Loucy (cell line): ENCODE results near the gene JPH4.

Experiments used
- EZH2phosphoT487 ChIP-seq: fragments of 200-600 bp; IDR thresholded peaks from 2 replicates; pipeline ENCODE4 v1.6.1; 2018; ENCODE audit warnings: antibody characterized with exemption, mild to moderate bottlenecking, moderate library complexity, borderline replicate concordance
- TF ChIP-seq, protein P1 (sequence below): fragments of 200-600 bp; sonication (generic); conservative IDR thresholded peaks from 2 replicates; pipeline ENCODE4 v1.5.1; 2014; ENCODE audit warnings: mild to moderate bottlenecking, antibody characterized with exemption, low read length

DNA sequence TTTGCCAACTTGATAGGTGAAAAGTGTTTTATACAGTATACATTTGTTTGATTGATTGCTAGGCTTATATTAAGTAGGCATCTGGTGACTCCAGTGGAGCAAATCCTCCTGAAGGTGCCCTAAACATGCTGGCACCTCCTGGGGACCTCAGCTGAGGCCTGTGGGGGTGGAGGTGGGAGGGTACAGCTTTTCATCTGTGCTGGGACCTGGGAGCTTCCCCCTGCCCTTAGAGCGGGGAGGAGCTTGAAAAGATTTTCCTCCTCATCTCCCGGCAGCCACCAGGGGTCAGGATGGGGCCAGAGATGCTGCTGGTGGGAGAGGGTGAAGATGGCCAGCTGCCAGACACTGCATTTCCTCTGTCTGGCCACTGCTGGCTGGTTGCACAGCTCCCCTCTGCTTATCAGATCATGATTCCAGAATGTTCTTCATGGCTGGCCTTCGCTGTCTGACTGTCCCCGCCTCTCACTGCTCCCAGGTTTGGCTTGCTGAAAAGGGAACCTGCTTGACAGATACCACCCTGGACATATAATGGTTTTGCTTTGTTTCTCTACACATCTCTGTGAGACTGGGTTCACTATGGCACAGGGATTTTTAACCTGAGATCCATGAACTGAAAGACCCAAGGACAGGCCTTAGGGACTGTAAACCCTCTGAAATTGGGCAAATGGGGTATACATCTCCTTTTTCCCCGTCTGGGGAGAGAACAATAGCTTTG lies 10.5 kb upstream of the JPH4 start:
- TF ChIP-seq, protein P1, sequence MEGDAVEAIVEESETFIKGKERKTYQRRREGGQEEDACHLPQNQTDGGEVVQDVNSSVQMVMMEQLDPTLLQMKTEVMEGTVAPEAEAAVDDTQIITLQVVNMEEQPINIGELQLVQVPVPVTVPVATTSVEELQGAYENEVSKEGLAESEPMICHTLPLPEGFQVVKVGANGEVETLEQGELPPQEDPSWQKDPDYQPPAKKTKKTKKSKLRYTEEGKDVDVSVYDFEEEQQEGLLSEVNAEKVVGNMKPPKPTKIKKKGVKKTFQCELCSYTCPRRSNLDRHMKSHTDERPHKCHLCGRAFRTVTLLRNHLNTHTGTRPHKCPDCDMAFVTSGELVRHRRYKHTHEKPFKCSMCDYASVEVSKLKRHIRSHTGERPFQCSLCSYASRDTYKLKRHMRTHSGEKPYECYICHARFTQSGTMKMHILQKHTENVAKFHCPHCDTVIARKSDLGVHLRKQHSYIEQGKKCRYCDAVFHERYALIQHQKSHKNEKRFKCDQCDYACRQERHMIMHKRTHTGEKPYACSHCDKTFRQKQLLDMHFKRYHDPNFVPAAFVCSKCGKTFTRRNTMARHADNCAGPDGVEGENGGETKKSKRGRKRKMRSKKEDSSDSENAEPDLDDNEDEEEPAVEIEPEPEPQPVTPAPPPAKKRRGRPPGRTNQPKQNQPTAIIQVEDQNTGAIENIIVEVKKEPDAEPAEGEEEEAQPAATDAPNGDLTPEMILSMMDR: peak; percentile 90
- no peak for TF ChIP-seq EZH2phosphoT487
